Psoas muscle (tissue), 8 donors: Measurements from ENCODE around the gene CGN. TPM values are rescaled to one million over a fixed set of nuclear protein-coding genes. Genes with fewer than 3 reads are reported as not detected.

Source experiments
- ATAC-seq, 4 donors: fragments of 200-7000 bp; cut with Tn5 transposase; one replicate each; pipeline ENCODE4 v1.9.1; 2020; ENCODE audit warnings: moderate library complexity in 3 of 4, mild to moderate bottlenecking in 2 of 4
- DNase-seq, 2 donors: peaks; one replicate each; pipeline ENCODE4 v3.0.0-alpha.2; 2020
- H3K27ac ChIP-seq: fragments of 200-600 bp; one replicate; pipeline ENCODE4 v1.8.0; 2022
- H3K27me3 ChIP-seq, 3 donors: fragments of 200-600 bp in 1 of 3; one replicate each; pipeline versions ENCODE4 v1.6.1 to v1.8.0; 2013 to 2022; ENCODE audit warnings: low read length in 2 of 3, mild to moderate bottlenecking in 2 of 3, moderate library complexity in 1 of 3; ENCODE audit not compliant: insufficient read depth in 3 of 3
- H3K36me3 ChIP-seq, 2 donors: fragments of 200-600 bp in 1 of 2; one replicate each; pipeline versions ENCODE4 v1.6.1 to v1.8.0; 2013 to 2022; ENCODE audit warnings: low read depth in 1 of 2, mild to moderate bottlenecking in 1 of 2, moderate library complexity in 1 of 2; ENCODE audit not compliant: insufficient read depth in 1 of 2
- H3K4me1 ChIP-seq: fragments of 200-600 bp; one replicate; pipeline ENCODE4 v1.8.0; 2022
- H3K4me3 ChIP-seq: fragments of 200-600 bp; one replicate; pipeline ENCODE4 v1.8.0; 2022; ENCODE audit warnings: mild to moderate bottlenecking
- H3K9me3 ChIP-seq: fragments of 200-600 bp; one replicate; pipeline ENCODE4 v1.8.0; 2022
- CTCF ChIP-seq: fragments of 200-600 bp; IDR thresholded peaks from one replicate; pipeline ENCODE4 v1.8.0; 2022; ENCODE audit warnings: antibody characterized with exemption
- WGBS, 3 donors: extraction: QIAGEN DNeasy Blood & Tissue Kit; methylation state at CpG; one replicate each; pipeline versions ENCODE4 v1.1.6 to v1.1.7; 2013; 5-methylcytosine and 5-hydroxymethylcytosine counted together
- intact Hi-C, 2 donors: fragments of 100-400 bp; cut with DNase I; formaldehyde crosslinking; loops; one replicate each; pipeline versions ENCODE4 v1.11.0 to v1.14.2; 2022
- polyA plus RNA-seq, 3 donors: library from polyadenylated mRNA; stranded (reverse); fragments of 200-250 nt; gene quantifications; one replicate each; pipeline ENCODE4 v1.2.3, GENCODE V29; 2013
- total RNA-seq, 4 donors: library from RNA; stranded (reverse); fragmentation: NEBNext Ultra II Directional in 2 of 4; extraction: Animal tissue kit (Norgen Biotek cat#: 25700) in 2 of 4; gene quantifications; one replicate each; pipeline versions ENCODE4 v1.2.1 to v1.2.4, GENCODE V29; 2021 to 2023
- donor health status: healthy with polysubstance abuse.
- donor health status: DM: no; HTN: no; CAD: no; lungs with moderate emphysema.
- donor health status: Bipolar disorder and iron deficiency.
- donor health status: healthy.
- donor health status: DM: yes; HTN: yes; CAD: no.
- donor health status: DM: no; HTN: no; CAD: no.
- donor health status: DM: no; HTN: no; CAD: no.
- donor health status: DM: yes; HTN: yes; CAD: no.

The CGN gene
- total and polyA plus RNA-seq, 7 donors = 0.03 to 0.21 (median 0.10) TPM; not detected in 2

- Histone ChIP-seq H3K36me3 (no peaks in the 10 kb centered on the region), H3K4me3 (no peak overlapping the region), H3K9me3 (no peaks in the 10 kb centered on the region), H3K4me1 (no peaks in the 10 kb centered on the region), H3K27ac (no peak overlapping the region), H3K27me3 (no peaks in the 10 kb centered on the region)
- DNase-seq (no peak), ATAC-seq (no peak)
- 65 to 77% (median 70%) methylated on average over 2 of the region's 2 CpGs for WGBS, 3 donors
- no peak for TF ChIP-seq CTCF
- intact Hi-C loops = no loop called here
Measured at GRCh38 chr1:151478923-151479322, 32.3 kb upstream of the CGN start.

GRCh38 chr1:151479462-151479861 lies 31.7 kb upstream of the CGN start:
- DNase-seq (no peak), ATAC-seq (no peak)
- no peaks in the 10 kb centered on the region for H3K4me1 ChIP-seq
- WGBS, 3 donors = 67 to 77% (median 72%) methylated on average over 5 of the region's 5 CpGs
- no peak overlapping the region for H3K27ac ChIP-seq
- no peak overlapping the region for H3K4me3 ChIP-seq
- no peaks in the 10 kb centered on the region for H3K27me3 ChIP-seq
- intact Hi-C loops = no loop called here
- no peaks in the 10 kb centered on the region for H3K9me3 ChIP-seq
- no peaks in the 10 kb centered on the region for H3K36me3 ChIP-seq
- TF ChIP-seq CTCF = no peak

GRCh38 chr1:151482017-151482416 lies 29.2 kb upstream of the CGN start:
- DNase-seq = no peak
- Histone ChIP-seq H3K9me3 (no peaks in the 10 kb centered on the region), H3K36me3 (no peaks in the 10 kb centered on the region), H3K27me3 (no peaks in the 10 kb centered on the region), H3K27ac (no peak overlapping the region), H3K4me1 (no peaks in the 10 kb centered on the region), H3K4me3 (no peak overlapping the region)
- intact Hi-C loops = no loop called here
- no peak for ATAC-seq
- TF ChIP-seq CTCF = no peak
- WGBS, 3 donors = 96 to 100% (median 100%) methylated on average over 1 of the region's 1 CpG

GRCh38 chr1:151485685-151486255 lies 25.4 kb upstream of the CGN start:
- ATAC-seq (no peak), DNase-seq (no peak)
- intact Hi-C loops = no loop called here
- no peaks in the 10 kb centered on the region for H3K27me3 ChIP-seq
- H3K36me3 ChIP-seq = no peaks in the 10 kb centered on the region
- no peaks in the 10 kb centered on the region for H3K9me3 ChIP-seq
- WGBS, 3 donors = 66 to 76% (median 70%) methylated on average over 5 of the region's 5 CpGs
- H3K4me1 ChIP-seq = no peaks in the 10 kb centered on the region
- H3K4me3 ChIP-seq = no peak overlapping the region
- no peak for TF ChIP-seq CTCF
- H3K27ac ChIP-seq = no peak overlapping the region

- Histone ChIP-seq H3K9me3 (no peaks in the 10 kb centered on the region), H3K36me3 (no peaks in the 10 kb centered on the region), H3K4me1 (no peaks in the 10 kb centered on the region), H3K4me3 (no peak overlapping the region), H3K27ac (no peak overlapping the region), H3K27me3 (no peaks in the 10 kb centered on the region)
- no peak for ATAC-seq
- WGBS, 3 donors = 64 to 75% (median 74%) methylated on average over 1 of the region's 1 CpG
- DNase-seq = no peak
- TF ChIP-seq CTCF = no peak
- intact Hi-C loops = no loop called here
Measured at GRCh38 chr1:151486557-151486956, 24.6 kb upstream of the CGN start.
